SJSA1 (cell line): ENCODE measurements around the gene SAG. TPM values are rescaled to one million over a fixed set of nuclear protein-coding genes. Genes with fewer than 3 reads are reported as not detected.

Source experiments
- DNase-seq, 2 experiments: peaks; one replicate each; pipeline ENCODE4 v3.0.0-alpha.2; 2015 to 2020; ENCODE audit warnings: low spot score in 2 of 2, low read depth in 1 of 2
- H3K27ac ChIP-seq: fragments of 250-450 bp; sonication (Bioruptor Pico); 2 replicates; pipeline ENCODE4 v1.5.1; 2020; ENCODE audit warnings: mild to moderate bottlenecking, moderate library complexity
- H3K27me3 ChIP-seq: fragments of 250-450 bp; sonication (Bioruptor Pico); replicated peaks from 2 replicates; pipeline ENCODE4 v1.5.1; 2020; ENCODE audit warnings: mild to moderate bottlenecking, moderate library complexity
- H3K36me3 ChIP-seq: fragments of 250-450 bp; sonication (Bioruptor Pico); 2 replicates; pipeline ENCODE4 v1.5.1; 2020; ENCODE audit warnings: mild to moderate bottlenecking
- H3K4me1 ChIP-seq: fragments of 250-450 bp; sonication (Bioruptor Pico); replicated peaks from 2 replicates; pipeline ENCODE4 v1.6.1; 2021; ENCODE audit warnings: mild to moderate bottlenecking
- H3K4me3 ChIP-seq: fragments of 250-450 bp; sonication (Bioruptor Pico); 2 replicates; pipeline ENCODE4 v1.5.1; 2020; ENCODE audit warnings: mild to moderate bottlenecking
- H3K9me3 ChIP-seq: fragments of 250-450 bp; sonication (Bioruptor Pico); replicated peaks from 2 replicates; pipeline ENCODE4 v1.5.1; 2020; ENCODE audit warnings: mild to moderate bottlenecking
- total RNA-seq: library from RNA; depleted of rRNA; stranded (reverse); fragments of >200 nt; shearing (Covaris generic); gene quantifications from 2 replicates; pipeline ENCODE4 v1.2.3, GENCODE V29; 2014

SAG gene
- total RNA-seq, 1 experiment from 2014 or later, result not detected

GRCh38 chr2:233358947-233359346, 51.3 kb downstream of the SAG start:
- no peak for DNase-seq
- peaks cover 16% of the 10 kb centered on the region for H3K36me3 ChIP-seq
- peaks cover 6% of the 10 kb centered on the region for H3K4me1 ChIP-seq
- H3K4me3 ChIP-seq, result no peak overlapping the region
- H3K27me3 ChIP-seq, result no peaks in the 10 kb centered on the region
- H3K9me3 ChIP-seq, result no peaks in the 10 kb centered on the region
- no peak overlapping the region for H3K27ac ChIP-seq

GRCh38 chr2:233359823-233360222, 52.2 kb downstream of the SAG start:
- Histone ChIP-seq H3K4me1 (peaks cover 5% of the 10 kb centered on the region), H3K36me3 (peaks cover 16% of the 10 kb centered on the region), H3K27me3 (no peaks in the 10 kb centered on the region), H3K9me3 (no peaks in the 10 kb centered on the region), H3K27ac (no peak overlapping the region), H3K4me3 (no peak overlapping the region)
- no peak for DNase-seq

GRCh38 chr2:233360771-233361176, 53.2 kb downstream of the SAG start:
- no peaks in the 10 kb centered on the region; the same call in none of the 2 replicates for H3K4me1 ChIP-seq
- peaks cover 15% of the 10 kb centered on the region for H3K36me3 ChIP-seq
- H3K27me3 ChIP-seq, result no peaks in the 10 kb centered on the region
- no peak overlapping the region for H3K27ac ChIP-seq
- H3K4me3 ChIP-seq, result no peak overlapping the region
- DNase-seq, result no peak
- H3K9me3 ChIP-seq, result no peaks in the 10 kb centered on the region

GRCh38 chr2:233361297-233361696, 53.7 kb downstream of the SAG start:
- no peaks in the 10 kb centered on the region for H3K27me3 ChIP-seq
- H3K27ac ChIP-seq, result no peak overlapping the region
- H3K4me3 ChIP-seq, result no peak overlapping the region
- no peak for DNase-seq
- no peaks in the 10 kb centered on the region; the same call in 1 of the 2 replicates for H3K4me1 ChIP-seq
- H3K9me3 ChIP-seq, result no peaks in the 10 kb centered on the region; the same call in 1 of the 2 replicates
- H3K36me3 ChIP-seq, result peaks cover 10% of the 10 kb centered on the region

- H3K36me3 ChIP-seq, result peaks cover 10% of the 10 kb centered on the region
- H3K4me1 ChIP-seq, result no peaks in the 10 kb centered on the region
- no peak overlapping the region for H3K4me3 ChIP-seq
- no peak for DNase-seq
- H3K27ac ChIP-seq, result no peak overlapping the region
- H3K9me3 ChIP-seq, result no peaks in the 10 kb centered on the region; the same call in 1 of the 2 replicates
- no peaks in the 10 kb centered on the region for H3K27me3 ChIP-seq
These were observed 55.1 kb downstream of the SAG start for GRCh38 chr2:233362742-233363141.

GRCh38 chr2:233363744-233364235, 56.2 kb downstream of the SAG start:
- peaks cover 6% of the 10 kb centered on the region; the same call in 1 of the 2 replicates for H3K36me3 ChIP-seq

GRCh38 chr2:233365861-233366520, 58.4 kb downstream of the SAG start:
- Histone ChIP-seq H3K27me3 (no peaks in the 10 kb centered on the region), H3K36me3 (peaks cover 6% of the 10 kb centered on the region; the same call in 1 of the 2 replicates), H3K27ac (no peak overlapping the region), H3K9me3 (no peaks in the 10 kb centered on the region; the same call in 1 of the 2 replicates), H3K4me1 (no peaks in the 10 kb centered on the region), H3K4me3 (no peak overlapping the region)
- no peak for DNase-seq

More at GRCh38 chr2:233363744-233364235, 56.2 kb downstream of the SAG start:
- DNase-seq, result no peak
- Histone ChIP-seq H3K27me3 (no peaks in the 10 kb centered on the region), H3K9me3 (no peaks in the 10 kb centered on the region; the same call in 1 of the 2 replicates), H3K4me1 (no peaks in the 10 kb centered on the region), H3K4me3 (no peak overlapping the region), H3K27ac (no peak overlapping the region)

GRCh38 chr2:233367586-233367985, 60.0 kb downstream of the SAG start:
- no peak overlapping the region for H3K27ac ChIP-seq
- H3K27me3 ChIP-seq, result no peaks in the 10 kb centered on the region
- H3K4me1 ChIP-seq, result no peaks in the 10 kb centered on the region
- H3K36me3 ChIP-seq, result peaks cover 9% of the 10 kb centered on the region; the same call in 1 of the 2 replicates
- no peaks in the 10 kb centered on the region; the same call in 1 of the 2 replicates for H3K9me3 ChIP-seq
- no peak overlapping the region for H3K4me3 ChIP-seq
- no peak for DNase-seq

- Histone ChIP-seq H3K36me3 (peaks cover 4% of the 10 kb centered on the region; the same call in 1 of the 2 replicates), H3K27ac (no peak overlapping the region), H3K9me3 (no peaks in the 10 kb centered on the region; the same call in 1 of the 2 replicates), H3K27me3 (no peaks in the 10 kb centered on the region), H3K4me3 (no peak overlapping the region), H3K4me1 (no peaks in the 10 kb centered on the region)
- DNase-seq, result no peak
These were observed 61.1 kb downstream of the SAG start for GRCh38 chr2:233368756-233369155.

- Histone ChIP-seq H3K4me3 (no peak overlapping the region), H3K27me3 (no peaks in the 10 kb centered on the region), H3K9me3 (no peaks in the 10 kb centered on the region; the same call in 1 of the 2 replicates), H3K4me1 (no peaks in the 10 kb centered on the region), H3K36me3 (0 out of 2 replicates have a peak, but pooled peaks cover 3% of the 10 kb centered on the region), H3K27ac (no peak overlapping the region)
- peak in 1 of 2 experiments; percentile 19 for DNase-seq
These were observed 61.8 kb downstream of the SAG start for GRCh38 chr2:233369462-233369861.

- Histone ChIP-seq H3K4me3 (no peak overlapping the region), H3K36me3 (0 out of 2 replicates have a peak, but pooled peaks cover 3% of the 10 kb centered on the region), H3K4me1 (no peaks in the 10 kb centered on the region), H3K9me3 (no peaks in the 10 kb centered on the region; the same call in 1 of the 2 replicates), H3K27me3 (no peaks in the 10 kb centered on the region), H3K27ac (no peak overlapping the region)
- no peak for DNase-seq
These were observed 62.5 kb downstream of the SAG start for GRCh38 chr2:233369897-233370685.

- H3K4me1 ChIP-seq, result no peaks in the 10 kb centered on the region
- H3K27me3 ChIP-seq, result no peaks in the 10 kb centered on the region
- H3K9me3 ChIP-seq, result no peaks in the 10 kb centered on the region
- DNase-seq, result no peak
- no peak overlapping the region for H3K4me3 ChIP-seq
- H3K27ac ChIP-seq, result no peak overlapping the region
- 0 out of 2 replicates have a peak, but pooled peaks cover 3% of the 10 kb centered on the region for H3K36me3 ChIP-seq
These were observed 64.0 kb downstream of the SAG start for GRCh38 chr2:233371641-233372040.

GRCh38 chr2:233372855-233373254, 65.2 kb downstream of the SAG start:
- no peaks in the 10 kb centered on the region for H3K4me1 ChIP-seq
- H3K4me3 ChIP-seq, result no peak overlapping the region
- no peaks in the 10 kb centered on the region for H3K27me3 ChIP-seq
- no peaks in the 10 kb centered on the region for H3K9me3 ChIP-seq
- H3K27ac ChIP-seq, result no peak overlapping the region
- DNase-seq, result no peak
- H3K36me3 ChIP-seq, result peaks cover 8% of the 10 kb centered on the region; the same call in 1 of the 2 replicates

- H3K27me3 ChIP-seq, result no peaks in the 10 kb centered on the region
- no peak overlapping the region for H3K27ac ChIP-seq
- no peaks in the 10 kb centered on the region for H3K9me3 ChIP-seq
- DNase-seq, result no peak
- no peak overlapping the region for H3K4me3 ChIP-seq
- peaks cover 8% of the 10 kb centered on the region; the same call in 1 of the 2 replicates for H3K36me3 ChIP-seq
- no peaks in the 10 kb centered on the region for H3K4me1 ChIP-seq
These were observed 65.7 kb downstream of the SAG start for GRCh38 chr2:233373316-233373715.
